K562 (cell line): Measurements from ENCODE around the gene APOM. TPM values are rescaled to one million over a fixed set of nuclear protein-coding genes. Genes with fewer than 3 reads are reported as not detected.

Experiments used
- L3MBTL2 ChIP-seq: fragments of 450-650 bp; IDR thresholded peaks from 2 replicates; pipeline ENCODE4 v1.6.1; 2016; ENCODE audit warnings: mild to moderate bottlenecking, moderate library complexity
- RBM25 ChIP-seq: fragments of 200-400 bp; formaldehyde crosslinking; IDR thresholded peaks from 2 replicates; pipeline ENCODE4 v1.6.1; 2018; ENCODE audit warnings: low read length, low read depth, moderate library complexity; ENCODE audit not compliant: severe bottlenecking
- ZFPM2 ChIP-seq: fragments of 250-450 bp; sonication (Bioruptor Pico); IDR thresholded peaks from 2 replicates; pipeline ENCODE4 v1.5.1; 2022; ENCODE audit warnings: mild to moderate bottlenecking
- ZNF197 ChIP-seq: fragments of 200-800 bp; sonication (Bioruptor generic); IDR thresholded peaks from 2 replicates; pipeline ENCODE4 v1.6.1; 2016; ENCODE audit warnings: low read depth, missing genetic modification characterization, missing compliant biosample characterization
- ZNF41 ChIP-seq: fragments of 250-450 bp; sonication (Bioruptor Pico); conservative IDR thresholded peaks from 2 replicates; pipeline ENCODE4 v1.4.0; 2020; ENCODE audit warnings: mild to moderate bottlenecking
- ZNF561 ChIP-seq: fragments of 450-650 bp; formaldehyde crosslinking; conservative IDR thresholded peaks from 2 replicates; pipeline ENCODE4 v1.4.0; 2020; ENCODE audit warnings: mild to moderate bottlenecking, moderate library complexity
- polyA plus RNA-seq, 8 experiments: library from polyadenylated mRNA; depleted of rRNA in 4 of 8; stranded (reverse) in 5 of 8; unstranded in 3 of 8; fragments of >200 nt; fragmentation: Nextera tagmentation in 2 of 8; fragmentation: Illumina TruSeq in 1 of 8; extraction: Ambion mirVana in 2 of 8; extraction: Trizol in 1 of 8; gene quantifications; 2 replicates each; pipeline versions ENCODE4 v1.2.1 to v1.2.3, GENCODE V29; 2011 to 2014; ENCODE audit warnings: inconsistent platforms in 1 of 8, missing spikeins in 1 of 8
- total RNA-seq, 7 experiments: library from RNA; depleted of rRNA in 6 of 7; stranded (reverse); fragments of >200 nt in 6 of 7; fragmentation: Illumina TruSeq in 2 of 7; extraction: Trizol in 2 of 7; gene quantifications; 2 replicates each; pipeline versions ENCODE4 v1.2.1 to v1.2.3, GENCODE V29; 2011 to 2021; ENCODE audit warnings: low replicate concordance in 1 of 7
- TF ChIP-seq, protein P1 (sequence below): sonication (generic); formaldehyde crosslinking; IDR thresholded peaks from 2 replicates; pipeline ENCODE4 v1.8.1; 2022; ENCODE audit warnings: missing genetic modification reagents
- TF ChIP-seq, protein P2 (sequence below): fragments of 250-450 bp; sonication (Bioruptor Pico); IDR thresholded peaks from 2 replicates; pipeline ENCODE4 v1.8.0; 2022; ENCODE audit warnings: moderate library complexity, mild to moderate bottlenecking, inconsistent platforms
- TF ChIP-seq, protein P3 (sequence below): sonication (generic); formaldehyde crosslinking; IDR thresholded peaks from 2 replicates; pipeline ENCODE4 v1.8.0; 2023; ENCODE audit warnings: missing genetic modification reagents, mild to moderate bottlenecking, borderline replicate concordance
- TF ChIP-seq, protein P4 (sequence below): fragments of 250-450 bp; sonication (Bioruptor Pico); IDR thresholded peaks from 2 replicates; pipeline ENCODE4 v1.4.0; 2020; ENCODE audit warnings: borderline replicate concordance
- TF ChIP-seq, protein P5 (sequence below): fragments of 150-350 bp; conservative IDR thresholded peaks from 2 replicates; pipeline ENCODE4 v1.6.1; 2014; ENCODE audit warnings: low read length
- TF ChIP-seq, protein P6 (sequence below): sonication (generic); IDR thresholded peaks from 2 replicates; pipeline ENCODE4 v1.6.1; 2016

Gene APOM
- total and polyA plus RNA-seq, 9 of the 15 experiments (the other 6 are each of a cell fraction or from before 2014, with no cell fraction given), result 5.7 to 24.3 (median 10.4) TPM

DNA sequence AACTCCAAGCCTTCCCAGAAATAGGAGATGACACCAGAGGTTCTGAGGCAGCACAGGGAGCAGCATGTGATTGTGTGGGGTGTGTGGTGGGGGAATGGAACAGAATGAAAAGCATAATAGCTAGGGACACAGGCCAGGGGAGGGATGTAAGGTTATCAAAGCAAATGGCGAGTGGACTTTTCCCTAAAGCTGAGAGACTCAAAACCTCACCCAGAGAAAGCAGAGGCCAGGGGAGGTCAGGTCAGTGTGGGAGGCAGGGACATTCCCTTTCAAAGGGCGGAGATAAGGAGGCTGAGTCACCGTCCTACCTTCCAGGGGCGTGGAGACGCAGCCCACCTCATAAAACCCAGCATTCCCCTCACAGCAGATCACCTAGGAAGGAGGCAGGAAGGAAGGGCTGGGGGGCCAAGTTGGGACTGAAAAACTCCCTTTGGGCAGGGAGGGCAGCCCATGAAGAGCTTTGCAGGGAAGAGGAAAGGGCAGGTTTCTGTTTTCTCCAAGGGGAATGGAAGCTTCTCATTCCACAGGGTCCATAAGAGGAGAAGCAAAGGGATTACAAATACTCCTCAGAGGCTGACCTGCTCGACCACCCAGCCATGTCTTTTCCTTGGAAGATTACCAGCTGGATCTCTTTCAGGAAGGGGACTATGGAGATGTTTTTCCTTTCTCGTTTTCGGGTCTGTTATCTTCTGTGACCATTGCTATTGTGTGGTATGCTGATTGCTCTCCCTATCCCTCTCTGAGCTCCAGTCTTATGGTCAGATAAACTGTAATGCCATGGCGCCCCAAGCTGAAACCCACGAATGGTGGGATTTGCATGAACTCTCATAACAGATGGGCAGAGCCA, 34.8 kb downstream of the APOM start (continued):
- TF ChIP-seq, protein P1, sequence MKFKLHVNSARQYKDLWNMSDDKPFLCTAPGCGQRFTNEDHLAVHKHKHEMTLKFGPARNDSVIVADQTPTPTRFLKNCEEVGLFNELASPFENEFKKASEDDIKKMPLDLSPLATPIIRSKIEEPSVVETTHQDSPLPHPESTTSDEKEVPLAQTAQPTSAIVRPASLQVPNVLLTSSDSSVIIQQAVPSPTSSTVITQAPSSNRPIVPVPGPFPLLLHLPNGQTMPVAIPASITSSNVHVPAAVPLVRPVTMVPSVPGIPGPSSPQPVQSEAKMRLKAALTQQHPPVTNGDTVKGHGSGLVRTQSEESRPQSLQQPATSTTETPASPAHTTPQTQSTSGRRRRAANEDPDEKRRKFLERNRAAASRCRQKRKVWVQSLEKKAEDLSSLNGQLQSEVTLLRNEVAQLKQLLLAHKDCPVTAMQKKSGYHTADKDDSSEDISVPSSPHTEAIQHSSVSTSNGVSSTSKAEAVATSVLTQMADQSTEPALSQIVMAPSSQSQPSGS, result no peak
- TF ChIP-seq ZNF41, result 0 out of 2 replicates have a peak, but pooled peaks have one; percentile 7
- TF ChIP-seq, protein P2, sequence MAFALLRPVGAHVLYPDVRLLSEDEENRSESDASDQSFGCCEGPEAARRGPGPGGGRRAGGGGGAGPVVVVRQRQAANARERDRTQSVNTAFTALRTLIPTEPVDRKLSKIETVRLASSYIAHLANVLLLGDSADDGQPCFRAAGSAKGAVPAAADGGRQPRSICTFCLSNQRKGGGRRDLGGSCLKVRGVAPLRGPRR, result 0 out of 2 replicates have a peak, but pooled peaks have one; percentile 8
- TF ChIP-seq, protein P3, sequence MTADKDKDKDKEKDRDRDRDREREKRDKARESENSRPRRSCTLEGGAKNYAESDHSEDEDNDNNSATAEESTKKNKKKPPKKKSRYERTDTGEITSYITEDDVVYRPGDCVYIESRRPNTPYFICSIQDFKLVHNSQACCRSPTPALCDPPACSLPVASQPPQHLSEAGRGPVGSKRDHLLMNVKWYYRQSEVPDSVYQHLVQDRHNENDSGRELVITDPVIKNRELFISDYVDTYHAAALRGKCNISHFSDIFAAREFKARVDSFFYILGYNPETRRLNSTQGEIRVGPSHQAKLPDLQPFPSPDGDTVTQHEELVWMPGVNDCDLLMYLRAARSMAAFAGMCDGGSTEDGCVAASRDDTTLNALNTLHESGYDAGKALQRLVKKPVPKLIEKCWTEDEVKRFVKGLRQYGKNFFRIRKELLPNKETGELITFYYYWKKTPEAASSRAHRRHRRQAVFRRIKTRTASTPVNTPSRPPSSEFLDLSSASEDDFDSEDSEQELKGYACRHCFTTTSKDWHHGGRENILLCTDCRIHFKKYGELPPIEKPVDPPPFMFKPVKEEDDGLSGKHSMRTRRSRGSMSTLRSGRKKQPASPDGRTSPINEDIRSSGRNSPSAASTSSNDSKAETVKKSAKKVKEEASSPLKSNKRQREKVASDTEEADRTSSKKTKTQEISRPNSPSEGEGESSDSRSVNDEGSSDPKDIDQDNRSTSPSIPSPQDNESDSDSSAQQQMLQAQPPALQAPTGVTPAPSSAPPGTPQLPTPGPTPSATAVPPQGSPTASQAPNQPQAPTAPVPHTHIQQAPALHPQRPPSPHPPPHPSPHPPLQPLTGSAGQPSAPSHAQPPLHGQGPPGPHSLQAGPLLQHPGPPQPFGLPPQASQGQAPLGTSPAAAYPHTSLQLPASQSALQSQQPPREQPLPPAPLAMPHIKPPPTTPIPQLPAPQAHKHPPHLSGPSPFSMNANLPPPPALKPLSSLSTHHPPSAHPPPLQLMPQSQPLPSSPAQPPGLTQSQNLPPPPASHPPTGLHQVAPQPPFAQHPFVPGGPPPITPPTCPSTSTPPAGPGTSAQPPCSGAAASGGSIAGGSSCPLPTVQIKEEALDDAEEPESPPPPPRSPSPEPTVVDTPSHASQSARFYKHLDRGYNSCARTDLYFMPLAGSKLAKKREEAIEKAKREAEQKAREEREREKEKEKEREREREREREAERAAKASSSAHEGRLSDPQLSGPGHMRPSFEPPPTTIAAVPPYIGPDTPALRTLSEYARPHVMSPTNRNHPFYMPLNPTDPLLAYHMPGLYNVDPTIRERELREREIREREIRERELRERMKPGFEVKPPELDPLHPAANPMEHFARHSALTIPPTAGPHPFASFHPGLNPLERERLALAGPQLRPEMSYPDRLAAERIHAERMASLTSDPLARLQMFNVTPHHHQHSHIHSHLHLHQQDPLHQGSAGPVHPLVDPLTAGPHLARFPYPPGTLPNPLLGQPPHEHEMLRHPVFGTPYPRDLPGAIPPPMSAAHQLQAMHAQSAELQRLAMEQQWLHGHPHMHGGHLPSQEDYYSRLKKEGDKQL (CRISPR knock-in tag), result no peak
- TF ChIP-seq, protein P4, sequence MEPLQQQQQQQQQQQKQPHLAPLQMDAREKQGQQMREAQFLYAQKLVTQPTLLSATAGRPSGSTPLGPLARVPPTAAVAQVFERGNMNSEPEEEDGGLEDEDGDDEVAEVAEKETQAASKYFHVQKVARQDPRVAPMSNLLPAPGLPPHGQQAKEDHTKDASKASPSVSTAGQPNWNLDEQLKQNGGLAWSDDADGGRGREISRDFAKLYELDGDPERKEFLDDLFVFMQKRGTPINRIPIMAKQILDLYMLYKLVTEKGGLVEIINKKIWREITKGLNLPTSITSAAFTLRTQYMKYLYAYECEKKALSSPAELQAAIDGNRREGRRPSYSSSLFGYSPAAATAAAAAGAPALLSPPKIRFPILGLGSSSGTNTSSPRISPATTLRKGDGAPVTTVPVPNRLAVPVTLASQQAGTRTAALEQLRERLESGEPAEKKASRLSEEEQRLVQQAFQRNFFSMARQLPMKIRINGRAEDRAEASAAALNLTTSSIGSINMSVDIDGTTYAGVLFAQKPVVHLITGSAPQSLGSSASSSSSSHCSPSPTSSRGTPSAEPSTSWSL (CRISPR knock-in tag), result 0 out of 2 replicates have a peak, but pooled peaks have one; percentile 89
- peak; percentile 89 for TF ChIP-seq RBM25
- no peak for TF ChIP-seq ZFPM2 (CRISPR knock-in tag)
- TF ChIP-seq L3MBTL2, result no peak; the same call in 1 of the 2 replicates
- TF ChIP-seq, protein P5, sequence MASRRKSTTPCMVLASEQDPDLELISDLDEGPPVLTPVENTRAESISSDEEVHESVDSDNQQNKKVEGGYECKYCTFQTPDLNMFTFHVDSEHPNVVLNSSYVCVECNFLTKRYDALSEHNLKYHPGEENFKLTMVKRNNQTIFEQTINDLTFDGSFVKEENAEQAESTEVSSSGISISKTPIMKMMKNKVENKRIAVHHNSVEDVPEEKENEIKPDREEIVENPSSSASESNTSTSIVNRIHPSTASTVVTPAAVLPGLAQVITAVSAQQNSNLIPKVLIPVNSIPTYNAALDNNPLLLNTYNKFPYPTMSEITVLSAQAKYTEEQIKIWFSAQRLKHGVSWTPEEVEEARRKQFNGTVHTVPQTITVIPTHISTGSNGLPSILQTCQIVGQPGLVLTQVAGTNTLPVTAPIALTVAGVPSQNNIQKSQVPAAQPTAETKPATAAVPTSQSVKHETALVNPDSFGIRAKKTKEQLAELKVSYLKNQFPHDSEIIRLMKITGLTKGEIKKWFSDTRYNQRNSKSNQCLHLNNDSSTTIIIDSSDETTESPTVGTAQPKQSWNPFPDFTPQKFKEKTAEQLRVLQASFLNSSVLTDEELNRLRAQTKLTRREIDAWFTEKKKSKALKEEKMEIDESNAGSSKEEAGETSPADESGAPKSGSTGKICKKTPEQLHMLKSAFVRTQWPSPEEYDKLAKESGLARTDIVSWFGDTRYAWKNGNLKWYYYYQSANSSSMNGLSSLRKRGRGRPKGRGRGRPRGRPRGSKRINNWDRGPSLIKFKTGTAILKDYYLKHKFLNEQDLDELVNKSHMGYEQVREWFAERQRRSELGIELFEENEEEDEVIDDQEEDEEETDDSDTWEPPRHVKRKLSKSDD, result no peak; the same call in 1 of the 2 replicates
- 0 out of 2 replicates have a peak, but pooled peaks have one; percentile 1 for TF ChIP-seq ZNF197 (CRISPR knock-in tag)
- no peak for TF ChIP-seq ZNF561
- TF ChIP-seq, protein P6, sequence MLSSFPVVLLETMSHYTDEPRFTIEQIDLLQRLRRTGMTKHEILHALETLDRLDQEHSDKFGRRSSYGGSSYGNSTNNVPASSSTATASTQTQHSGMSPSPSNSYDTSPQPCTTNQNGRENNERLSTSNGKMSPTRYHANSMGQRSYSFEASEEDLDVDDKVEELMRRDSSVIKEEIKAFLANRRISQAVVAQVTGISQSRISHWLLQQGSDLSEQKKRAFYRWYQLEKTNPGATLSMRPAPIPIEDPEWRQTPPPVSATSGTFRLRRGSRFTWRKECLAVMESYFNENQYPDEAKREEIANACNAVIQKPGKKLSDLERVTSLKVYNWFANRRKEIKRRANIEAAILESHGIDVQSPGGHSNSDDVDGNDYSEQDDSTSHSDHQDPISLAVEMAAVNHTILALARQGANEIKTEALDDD, result peak; percentile 55; the same call in 1 of the 2 replicates
